ENCODE measurements around the gene ATP8A2. TPM values are rescaled to one million over a fixed set of nuclear protein-coding genes. Genes with fewer than 3 reads are reported as not detected.

The ATP8A2 gene
- total RNA-seq, 1 donor from 2014 or later, result 1.7 TPM

GRCh38 chr13:25689539-25689938 is 317.8 kb downstream of the ATP8A2 start:
- H3K27me3 ChIP-seq (ENCODE audit: low read depth), result no peaks in the 10 kb centered on the region
- TF ChIP-seq, protein P1, sequence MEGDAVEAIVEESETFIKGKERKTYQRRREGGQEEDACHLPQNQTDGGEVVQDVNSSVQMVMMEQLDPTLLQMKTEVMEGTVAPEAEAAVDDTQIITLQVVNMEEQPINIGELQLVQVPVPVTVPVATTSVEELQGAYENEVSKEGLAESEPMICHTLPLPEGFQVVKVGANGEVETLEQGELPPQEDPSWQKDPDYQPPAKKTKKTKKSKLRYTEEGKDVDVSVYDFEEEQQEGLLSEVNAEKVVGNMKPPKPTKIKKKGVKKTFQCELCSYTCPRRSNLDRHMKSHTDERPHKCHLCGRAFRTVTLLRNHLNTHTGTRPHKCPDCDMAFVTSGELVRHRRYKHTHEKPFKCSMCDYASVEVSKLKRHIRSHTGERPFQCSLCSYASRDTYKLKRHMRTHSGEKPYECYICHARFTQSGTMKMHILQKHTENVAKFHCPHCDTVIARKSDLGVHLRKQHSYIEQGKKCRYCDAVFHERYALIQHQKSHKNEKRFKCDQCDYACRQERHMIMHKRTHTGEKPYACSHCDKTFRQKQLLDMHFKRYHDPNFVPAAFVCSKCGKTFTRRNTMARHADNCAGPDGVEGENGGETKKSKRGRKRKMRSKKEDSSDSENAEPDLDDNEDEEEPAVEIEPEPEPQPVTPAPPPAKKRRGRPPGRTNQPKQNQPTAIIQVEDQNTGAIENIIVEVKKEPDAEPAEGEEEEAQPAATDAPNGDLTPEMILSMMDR (IDR thresholded peaks at IDR 0.05), result no peak
- H3K4me3 ChIP-seq, result no peak overlapping the region
- H3K4me1 ChIP-seq, result no peaks in the 10 kb centered on the region
- intact Hi-C loops (cut with DNase I), result no loop called here
- no peak overlapping the region for H3K27ac ChIP-seq
- DNase-seq (no peak), ATAC-seq (no peak)
- H3K9me3 ChIP-seq, result no peaks in the 10 kb centered on the region
- H3K36me3 ChIP-seq, result no peaks in the 10 kb centered on the region

- intact Hi-C loops (cut with DNase I), result no loop called here
- ATAC-seq, result no peak
These were observed 318.8 kb downstream of the ATP8A2 start for GRCh38 chr13:25690582-25690981.

DNA sequence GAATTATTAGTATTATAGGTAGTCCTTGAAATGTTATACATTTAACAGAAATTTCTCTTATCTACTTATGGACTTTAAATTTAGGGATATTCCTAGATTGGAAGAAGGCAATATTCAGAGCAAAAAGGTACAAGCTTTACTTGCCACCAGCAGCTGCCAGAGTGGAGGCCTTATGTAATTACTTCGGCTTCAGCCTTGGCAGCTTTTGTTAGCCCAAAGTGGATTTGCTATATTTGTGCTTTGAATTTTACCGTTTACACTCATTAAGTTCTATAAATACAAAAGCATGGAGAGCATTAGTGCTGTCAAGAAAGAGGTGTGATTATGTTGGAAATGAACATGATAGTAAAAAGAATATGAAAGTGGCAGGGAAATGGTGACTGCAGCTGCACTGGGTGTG is 319.9 kb downstream of the ATP8A2 start:
- H3K36me3 ChIP-seq, result no peaks in the 10 kb centered on the region
- no peaks in the 10 kb centered on the region for H3K4me1 ChIP-seq
- TF ChIP-seq, protein P1 (IDR thresholded peaks at IDR 0.05), result no peak
- H3K27me3 ChIP-seq (ENCODE audit: low read depth), result no peaks in the 10 kb centered on the region
- no peaks in the 10 kb centered on the region for H3K9me3 ChIP-seq
- intact Hi-C loops (cut with DNase I), result no loop called here
- H3K27ac ChIP-seq, result no peak overlapping the region
- no peak overlapping the region for H3K4me3 ChIP-seq
- ATAC-seq (no peak), DNase-seq (no peak)

More at GRCh38 chr13:25690582-25690981, 318.8 kb downstream of the ATP8A2 start:
- Histone ChIP-seq H3K36me3 (no peaks in the 10 kb centered on the region), H3K9me3 (no peaks in the 10 kb centered on the region), H3K4me1 (no peaks in the 10 kb centered on the region), H3K27ac (no peak overlapping the region), H3K4me3 (no peak overlapping the region), H3K27me3 (ENCODE audit: low read depth) (no peaks in the 10 kb centered on the region)
- TF ChIP-seq, protein P1 (IDR thresholded peaks at IDR 0.05), result no peak
- no peak for DNase-seq

DNA sequence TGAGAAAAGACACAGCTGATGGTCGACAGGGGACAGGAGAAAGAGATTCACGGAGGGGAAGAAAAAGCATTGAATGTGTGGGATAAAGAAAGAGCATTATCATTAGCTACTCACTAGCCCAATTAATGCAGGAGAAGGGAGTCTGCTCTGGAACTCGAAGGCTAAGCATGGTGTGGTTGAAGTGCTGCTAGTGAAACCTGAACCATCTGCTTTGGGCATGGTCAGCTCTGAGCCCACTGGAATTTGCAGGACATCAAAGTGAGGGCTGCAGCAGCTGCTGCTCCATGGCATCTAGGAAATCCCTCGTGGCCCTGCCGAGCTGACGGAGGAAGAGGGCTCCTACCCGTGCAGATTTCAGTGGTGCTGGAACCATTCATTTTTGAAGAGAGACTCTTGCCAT is 320.3 kb downstream of the ATP8A2 start:
- no peaks in the 10 kb centered on the region for H3K9me3 ChIP-seq
- ATAC-seq, result no peak
- no peaks in the 10 kb centered on the region for H3K27me3 ChIP-seq (ENCODE audit: low read depth)
- no peaks in the 10 kb centered on the region for H3K36me3 ChIP-seq
- no peak for DNase-seq
- intact Hi-C loops (cut with DNase I), result no loop called here
- H3K4me1 ChIP-seq, result no peaks in the 10 kb centered on the region
- no peak overlapping the region for H3K4me3 ChIP-seq
- no peak overlapping the region for H3K27ac ChIP-seq
- TF ChIP-seq, protein P1 (IDR thresholded peaks at IDR 0.05), result no peak

DNA sequence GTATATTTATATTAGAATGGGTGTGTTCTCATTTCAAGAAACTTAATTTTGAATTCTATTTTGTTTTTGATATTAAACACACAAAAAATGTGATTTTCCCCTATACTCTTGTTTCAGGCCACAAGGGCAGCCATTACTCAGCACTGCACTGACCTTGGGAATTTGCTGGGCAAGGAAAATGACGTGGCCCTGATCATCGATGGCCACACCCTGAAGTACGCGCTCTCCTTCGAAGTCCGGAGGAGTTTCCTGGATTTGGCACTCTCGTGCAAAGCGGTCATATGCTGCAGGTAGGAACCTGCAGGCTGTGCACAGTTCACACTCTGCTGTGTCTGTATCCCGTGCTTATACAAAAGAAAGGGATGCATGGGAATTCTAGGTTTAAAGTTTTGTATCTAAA is 327.3 kb downstream of the ATP8A2 start:
- H3K27ac ChIP-seq, result no peak overlapping the region
- H3K36me3 ChIP-seq, result no peaks in the 10 kb centered on the region
- DNase-seq (no peak), ATAC-seq (no peak)
- intact Hi-C loops (cut with DNase I), result no loop called here
- H3K4me3 ChIP-seq, result no peak overlapping the region
- TF ChIP-seq, protein P1 (IDR thresholded peaks at IDR 0.05), result no peak
- H3K9me3 ChIP-seq, result no peaks in the 10 kb centered on the region
- no peaks in the 10 kb centered on the region for H3K4me1 ChIP-seq
- no peaks in the 10 kb centered on the region for H3K27me3 ChIP-seq (ENCODE audit: low read depth)

DNA sequence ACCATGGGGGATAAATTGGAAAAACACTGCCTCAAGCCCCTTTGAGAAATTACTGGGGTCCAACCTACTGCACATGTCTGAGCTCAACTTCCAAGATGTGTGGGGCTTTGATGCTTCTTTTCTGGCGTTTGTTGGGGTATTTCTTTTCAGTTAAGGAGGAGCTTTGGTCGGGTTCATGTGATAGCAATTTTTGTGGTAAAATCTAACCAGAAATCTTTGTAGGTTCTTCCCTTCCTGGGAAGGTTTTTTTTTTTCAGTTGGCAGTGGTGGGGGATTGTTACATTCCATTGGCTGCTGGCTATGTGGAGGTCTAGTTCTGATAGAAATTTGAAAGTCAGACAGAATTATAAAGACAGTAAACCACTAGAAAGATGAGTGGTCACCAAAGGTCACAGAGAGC is 327.8 kb downstream of the ATP8A2 start:
- intact Hi-C loops (cut with DNase I), result no loop called here
- H3K9me3 ChIP-seq, result no peaks in the 10 kb centered on the region
- no peaks in the 10 kb centered on the region for H3K27me3 ChIP-seq (ENCODE audit: low read depth)
- ATAC-seq (no peak), DNase-seq (no peak)
- H3K27ac ChIP-seq, result no peak overlapping the region
- no peak overlapping the region for H3K4me3 ChIP-seq
- no peaks in the 10 kb centered on the region for H3K4me1 ChIP-seq
- no peaks in the 10 kb centered on the region for H3K36me3 ChIP-seq
- TF ChIP-seq, protein P1 (IDR thresholded peaks at IDR 0.05), result no peak

Data from lower lobe of right lung (tissue), 2 donors.